Colonic mucosa (tissue), 4 donors: Measurements from ENCODE around the gene PARP12. TPM values are rescaled to one million over a fixed set of nuclear protein-coding genes. Genes with fewer than 3 reads are reported as not detected.

Experiments
- DNase-seq: peaks from one replicate; pipeline ENCODE4 v3.0.0-alpha.2; 2020
- H3K27ac ChIP-seq: fragments of 200-600 bp; one replicate; pipeline ENCODE4 v1.8.0; 2021
- H3K27me3 ChIP-seq: fragments of 200-600 bp; one replicate; pipeline ENCODE4 v1.8.0; 2021
- H3K36me3 ChIP-seq: fragments of 200-600 bp; one replicate; pipeline ENCODE4 v1.8.0; 2021
- H3K4me1 ChIP-seq: fragments of 200-600 bp; one replicate; pipeline ENCODE4 v1.8.0; 2021; ENCODE audit warnings: mild to moderate bottlenecking
- H3K4me3 ChIP-seq: fragments of 200-600 bp; one replicate; pipeline ENCODE4 v1.8.0; 2021
- H3K9ac ChIP-seq, 2 donors: one replicate each; pipeline ENCODE4 v1.7.0; 2013; ENCODE audit warnings: control low read depth in 2 of 2, low read depth in 2 of 2, low read length in 2 of 2
- H3K9me3 ChIP-seq: fragments of 200-600 bp; one replicate; pipeline ENCODE4 v1.8.0; 2021
- intact Hi-C: fragments of 100-400 bp; cut with DNase I; formaldehyde crosslinking; loops from one replicate; pipeline ENCODE4 v1.14.1; 2022
- total RNA-seq, 2 donors: library from RNA; stranded (reverse); fragmentation: NEBNext Ultra II Directional in 1 of 2; extraction: Animal tissue kit (Norgen Biotek cat#: 25700) in 1 of 2; gene quantifications; one replicate each; pipeline ENCODE4 v1.2.1, GENCODE V29; 2021
- TF ChIP-seq, protein P1 (sequence below): fragments of 200-600 bp; IDR thresholded peaks from one replicate; pipeline ENCODE4 v1.8.0; 2022; ENCODE audit warnings: antibody characterized with exemption, mild to moderate bottlenecking
- donor health status: healthy.
- donor health status: DM: no; HTN: no; CAD: no.
- donor health status: DM: no; HTN: no; CAD: no.

The PARP12 gene
- total RNA-seq, 2 donors from 2014 or later: 33.9 to 39.2 TPM

DNA sequence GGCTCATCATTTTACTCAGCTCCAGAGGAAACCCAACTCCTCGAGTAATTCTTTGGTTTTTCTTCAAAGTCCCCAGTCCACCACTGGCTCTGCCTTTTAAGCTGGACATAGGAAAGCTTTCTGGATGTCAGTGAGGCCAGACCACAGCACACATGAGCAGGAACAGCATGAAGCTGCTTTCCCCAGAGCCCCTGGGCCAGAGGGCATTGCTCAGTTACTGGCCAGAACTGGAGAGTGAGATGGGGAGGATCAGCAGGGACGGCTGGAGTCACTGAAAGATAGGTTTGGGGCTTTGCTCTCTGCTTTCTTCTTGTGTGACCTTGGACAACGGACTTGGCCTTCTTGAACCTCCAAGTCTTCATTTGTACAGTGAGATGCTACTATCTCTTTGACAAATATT lies 43.1 kb downstream of the PARP12 start:
- H3K27me3 ChIP-seq: no peaks in the 10 kb centered on the region
- no peaks in the 10 kb centered on the region for H3K36me3 ChIP-seq
- no peak for DNase-seq
- no peak overlapping the region for H3K4me3 ChIP-seq
- intact Hi-C loops: no loop called here
- no peak overlapping the region for H3K27ac ChIP-seq
- no peaks in the 10 kb centered on the region for H3K9me3 ChIP-seq
- TF ChIP-seq, protein P1, sequence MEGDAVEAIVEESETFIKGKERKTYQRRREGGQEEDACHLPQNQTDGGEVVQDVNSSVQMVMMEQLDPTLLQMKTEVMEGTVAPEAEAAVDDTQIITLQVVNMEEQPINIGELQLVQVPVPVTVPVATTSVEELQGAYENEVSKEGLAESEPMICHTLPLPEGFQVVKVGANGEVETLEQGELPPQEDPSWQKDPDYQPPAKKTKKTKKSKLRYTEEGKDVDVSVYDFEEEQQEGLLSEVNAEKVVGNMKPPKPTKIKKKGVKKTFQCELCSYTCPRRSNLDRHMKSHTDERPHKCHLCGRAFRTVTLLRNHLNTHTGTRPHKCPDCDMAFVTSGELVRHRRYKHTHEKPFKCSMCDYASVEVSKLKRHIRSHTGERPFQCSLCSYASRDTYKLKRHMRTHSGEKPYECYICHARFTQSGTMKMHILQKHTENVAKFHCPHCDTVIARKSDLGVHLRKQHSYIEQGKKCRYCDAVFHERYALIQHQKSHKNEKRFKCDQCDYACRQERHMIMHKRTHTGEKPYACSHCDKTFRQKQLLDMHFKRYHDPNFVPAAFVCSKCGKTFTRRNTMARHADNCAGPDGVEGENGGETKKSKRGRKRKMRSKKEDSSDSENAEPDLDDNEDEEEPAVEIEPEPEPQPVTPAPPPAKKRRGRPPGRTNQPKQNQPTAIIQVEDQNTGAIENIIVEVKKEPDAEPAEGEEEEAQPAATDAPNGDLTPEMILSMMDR: no peak
- no peak overlapping the region for H3K9ac ChIP-seq
- H3K4me1 ChIP-seq: no peaks in the 10 kb centered on the region

DNA sequence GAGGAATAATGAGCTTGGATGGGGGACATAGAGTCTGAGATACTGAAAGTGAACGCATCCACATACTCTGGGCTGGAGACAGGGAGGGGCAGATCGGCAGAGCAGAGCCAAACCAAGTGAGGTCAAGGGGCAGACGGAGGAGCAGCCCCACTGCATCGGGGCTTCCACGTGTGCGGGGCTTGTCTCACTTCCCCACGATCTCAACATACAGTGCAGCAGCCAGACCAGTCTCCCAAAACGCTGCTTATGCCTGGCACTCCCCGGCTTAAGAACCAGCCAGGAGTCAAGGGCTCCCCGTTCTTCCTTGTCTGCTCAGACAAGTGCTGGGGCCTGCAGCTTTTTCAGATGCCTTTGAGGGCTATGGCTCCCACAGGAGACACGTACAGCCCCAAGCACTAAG lies 43.6 kb downstream of the PARP12 start:
- TF ChIP-seq, protein P1: no peak
- Histone ChIP-seq H3K4me3 (no peak overlapping the region), H3K36me3 (no peaks in the 10 kb centered on the region), H3K27me3 (no peaks in the 10 kb centered on the region), H3K9me3 (no peaks in the 10 kb centered on the region), H3K27ac (no peak overlapping the region), H3K9ac (no peak overlapping the region), H3K4me1 (no peaks in the 10 kb centered on the region)
- no peak for DNase-seq
- intact Hi-C loops: no loop called here

DNA sequence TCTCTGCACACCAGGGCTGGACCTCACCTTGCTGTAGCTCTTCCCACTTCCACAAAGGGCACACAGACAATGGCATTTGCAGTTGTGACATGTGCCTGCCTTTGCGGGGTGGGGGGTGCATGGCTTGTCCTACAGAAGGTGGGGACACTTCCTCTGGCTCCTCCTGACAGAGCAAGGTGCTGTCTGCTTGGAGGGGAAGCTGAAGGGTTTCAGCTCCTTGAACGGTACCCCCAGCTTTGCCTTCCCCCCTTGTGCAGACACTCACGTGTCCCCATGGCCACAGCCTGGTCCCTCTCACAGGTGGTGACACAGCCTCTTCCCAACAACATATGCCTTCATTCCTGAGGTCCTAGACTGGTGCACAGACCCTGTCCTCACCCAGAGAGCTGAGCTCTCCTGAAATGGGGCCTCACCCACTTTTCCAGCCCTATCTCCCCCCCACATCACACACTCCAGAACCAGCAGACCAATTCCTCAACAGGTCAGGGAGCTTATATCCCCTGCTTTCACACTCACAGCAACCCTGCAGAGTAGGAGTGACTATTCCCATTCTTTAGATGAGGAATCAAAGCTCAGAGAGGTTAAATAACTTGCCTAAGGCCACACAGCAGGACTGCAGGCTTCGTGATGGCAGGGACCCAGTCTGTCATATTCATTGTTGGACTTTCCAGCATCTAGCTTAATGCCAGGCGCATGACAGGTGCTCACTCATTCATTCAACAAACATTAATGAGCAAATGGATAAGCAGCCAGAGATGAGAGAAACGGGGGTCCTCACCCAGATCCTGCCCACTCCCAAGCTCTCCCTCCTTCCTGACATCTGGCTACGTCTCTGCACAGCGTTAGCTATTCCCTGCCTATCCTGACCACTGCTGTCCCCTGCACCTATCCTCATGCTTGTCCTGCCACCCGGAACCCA lies 44.4 kb downstream of the PARP12 start:
- Histone ChIP-seq H3K27me3 (no peaks in the 10 kb centered on the region), H3K4me1 (no peaks in the 10 kb centered on the region), H3K9me3 (no peaks in the 10 kb centered on the region), H3K4me3 (no peak overlapping the region), H3K36me3 (no peaks in the 10 kb centered on the region), H3K9ac (no peak overlapping the region), H3K27ac (no peak overlapping the region)
- DNase-seq: no peak
- TF ChIP-seq, protein P1: no peak
- intact Hi-C loops: no loop called here

DNA sequence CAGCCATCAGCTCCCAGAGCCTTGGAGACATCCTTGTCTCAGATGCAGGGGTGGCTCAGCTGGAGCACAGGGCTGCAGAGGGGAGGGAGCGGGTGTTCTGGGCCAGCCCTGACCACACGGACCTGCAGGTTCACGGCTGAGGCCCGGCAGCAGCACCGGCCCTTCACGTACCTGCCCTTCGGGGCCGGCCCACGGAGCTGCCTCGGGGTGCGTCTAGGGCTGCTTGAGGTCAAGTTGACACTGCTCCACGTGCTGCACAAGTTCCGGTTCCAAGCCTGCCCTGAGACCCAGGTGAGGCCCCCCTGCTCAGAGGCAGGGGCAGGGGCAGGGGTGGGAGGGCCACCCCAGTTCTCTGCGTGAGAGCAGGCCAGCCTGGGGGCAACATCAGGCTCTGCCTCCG lies 45.2 kb downstream of the PARP12 start:
- Histone ChIP-seq H3K36me3 (no peaks in the 10 kb centered on the region), H3K27ac (no peak overlapping the region), H3K9ac (no peak overlapping the region), H3K9me3 (no peaks in the 10 kb centered on the region), H3K4me1 (no peaks in the 10 kb centered on the region), H3K27me3 (no peaks in the 10 kb centered on the region), H3K4me3 (no peak overlapping the region)
- DNase-seq: no peak
- TF ChIP-seq, protein P1: no peak
- intact Hi-C loops: no loop called here

DNA sequence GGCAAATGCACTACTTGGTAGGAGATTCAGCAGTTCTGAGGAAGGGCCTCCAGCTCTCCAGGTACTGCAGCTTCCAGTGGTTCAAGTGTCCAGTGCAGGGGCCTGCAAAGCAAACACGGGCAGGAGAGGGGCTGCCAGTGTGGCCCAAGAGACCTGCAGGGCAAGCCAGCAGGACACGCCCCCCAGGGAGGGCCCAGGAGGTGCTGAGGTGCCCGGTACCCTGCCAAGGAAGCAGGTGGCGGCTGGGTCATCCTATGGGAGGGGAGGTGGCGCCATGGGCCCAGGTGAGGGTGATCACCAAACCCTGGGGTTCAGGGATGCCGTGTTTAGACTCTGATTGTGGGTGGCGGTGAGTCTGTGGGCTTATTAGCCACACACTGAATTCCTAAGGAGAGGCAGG lies 45.7 kb downstream of the PARP12 start:
- H3K9me3 ChIP-seq: no peaks in the 10 kb centered on the region
- H3K9ac ChIP-seq: no peak overlapping the region
- H3K4me3 ChIP-seq: no peak overlapping the region
- intact Hi-C loops: no loop called here
- DNase-seq: no peak
- H3K36me3 ChIP-seq: no peaks in the 10 kb centered on the region
- no peak overlapping the region for H3K27ac ChIP-seq
- no peaks in the 10 kb centered on the region for H3K27me3 ChIP-seq
- TF ChIP-seq, protein P1: no peak
- no peaks in the 10 kb centered on the region for H3K4me1 ChIP-seq
